Uterus (tissue), 2 donors: ENCODE measurements around the gene SLC25A21.

Experiments used
- CTCF ChIP-seq, 4 experiments: fragments of 200-600 bp in 2 of 4; fragments of 450-650 bp in 2 of 4; sonication (generic) in 2 of 4; IDR thresholded peaks; one replicate each; pipeline ENCODE4 v1.5.1; 2016 to 2019; ENCODE audit warnings: antibody characterized with exemption in 4 of 4, mild to moderate bottlenecking in 2 of 4, moderate library complexity in 1 of 4
- POLR2A ChIP-seq, 2 donors: fragments of 450-650 bp; IDR thresholded peaks; one replicate each; pipeline ENCODE4 v1.6.1; 2016; ENCODE audit warnings: antibody characterized with exemption in 2 of 2, mild to moderate bottlenecking in 1 of 2, moderate library complexity in 1 of 2

DNA sequence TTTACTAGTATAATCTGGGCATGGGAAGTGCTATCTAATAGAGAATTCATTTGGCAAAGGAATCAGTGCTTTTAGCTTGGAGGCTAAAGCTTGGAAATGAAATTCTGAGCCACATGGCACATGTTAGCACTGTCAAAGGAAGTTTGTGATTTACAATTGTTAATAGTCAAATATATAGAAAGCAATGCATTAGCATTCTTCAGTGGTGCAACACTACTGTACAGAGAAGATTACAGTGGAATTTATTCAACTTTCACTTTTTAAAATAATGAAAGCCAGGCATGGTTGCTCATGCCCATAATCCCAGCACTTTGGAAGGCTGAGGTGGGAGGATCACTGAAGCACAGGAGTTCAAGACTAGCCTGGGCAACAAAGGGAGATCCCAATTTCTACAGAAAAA, 464.8 kb downstream of the SLC25A21 start:
- no peak for TF ChIP-seq CTCF (IDR thresholded peaks at IDR 0.05)
- TF ChIP-seq POLR2A (IDR thresholded peaks at IDR 0.05), result no peak
